NCI-H2196 (cell line): ENCODE results near the gene CAPN2.
"Not testable (repeated sequence)": the region's sequence is repeated elsewhere in the genome, so short reads cannot be mapped to it uniquely, and the experiment has no call there.

Experiments
- DNase-seq: peaks from one replicate; lab custom pipeline; 2025; ENCODE audit not compliant: unreplicated experiment; lab: John Stamatoyannopoulos, UW

Gene CAPN2

DNA sequence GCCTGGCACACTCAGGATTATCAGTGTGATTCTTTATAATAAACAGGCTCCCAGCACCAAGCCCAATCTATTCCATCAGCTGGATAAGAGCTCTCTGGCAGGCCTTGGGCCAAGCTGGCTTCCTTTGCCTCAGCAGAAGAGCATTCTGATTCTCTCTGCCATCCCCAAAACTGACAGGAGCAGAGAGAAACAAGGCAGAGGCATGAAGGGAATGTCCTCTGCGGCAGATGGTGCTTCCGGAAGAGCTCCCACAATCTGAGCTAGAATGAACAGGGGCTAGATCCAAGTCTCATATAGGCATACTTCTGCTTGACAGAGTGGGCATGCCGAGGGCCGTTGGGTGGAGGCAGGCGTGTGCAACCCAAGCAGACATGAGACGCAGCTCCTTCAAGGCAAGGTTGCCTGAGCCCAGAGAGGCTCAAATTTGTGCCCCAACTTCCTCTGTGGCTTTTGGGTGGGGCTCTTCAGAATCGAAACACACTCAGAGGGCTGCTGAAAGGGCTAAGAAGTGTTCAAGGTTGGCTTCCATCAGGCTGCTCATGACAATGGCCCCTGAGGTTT is 4.0 kb downstream of the CAPN2 start:
- DNase-seq, result no peak

DNA sequence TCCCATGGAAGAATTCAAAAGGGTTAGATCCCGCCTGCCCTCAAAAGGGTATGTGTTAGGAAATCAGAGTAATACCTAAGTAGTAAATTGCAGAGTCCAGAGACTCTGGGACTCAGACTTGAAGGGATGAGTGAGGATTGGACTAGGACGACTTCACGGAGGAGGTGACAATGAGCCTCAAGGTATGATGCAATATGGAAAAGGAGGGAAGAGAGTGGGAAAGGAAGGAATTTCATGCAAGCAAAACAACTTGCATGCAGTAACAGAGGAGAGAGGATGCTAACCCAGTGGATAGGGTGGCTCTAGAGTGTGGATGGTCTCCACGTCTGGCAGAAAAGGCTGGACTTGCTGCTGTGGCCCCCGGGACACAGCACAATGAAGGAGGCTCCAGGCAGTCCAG is 4.8 kb downstream of the CAPN2 start:
- no peak for DNase-seq

DNA sequence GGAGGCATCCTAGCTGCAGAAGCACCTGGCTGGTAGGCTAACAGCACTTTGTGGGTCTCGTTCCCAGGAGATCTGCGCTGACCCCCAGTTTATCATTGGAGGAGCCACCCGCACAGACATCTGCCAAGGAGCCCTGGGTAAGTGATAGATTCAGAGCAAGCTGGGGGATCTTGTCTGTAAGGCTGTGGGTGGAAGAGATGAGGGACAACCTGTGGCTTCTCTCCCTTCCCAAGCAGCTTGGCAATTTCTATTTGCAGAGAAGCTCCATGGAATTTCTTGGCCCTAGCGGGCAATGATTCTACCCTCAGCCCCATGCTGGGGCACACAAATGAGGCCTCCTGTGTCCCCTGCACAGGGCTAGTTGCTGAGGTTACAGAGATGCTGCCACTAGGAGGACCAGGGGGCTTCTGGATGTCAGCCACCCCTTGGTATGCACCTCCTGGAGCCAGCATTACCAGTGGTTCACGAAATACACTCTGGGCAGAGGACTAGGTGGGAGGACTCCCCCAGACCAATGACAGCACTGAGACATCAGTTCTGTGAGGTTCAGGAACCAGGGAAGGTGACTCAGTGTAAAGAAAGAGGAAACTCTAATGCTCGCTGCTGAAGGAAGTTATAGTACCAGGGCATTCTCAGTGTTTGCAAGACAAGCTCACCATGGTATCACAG is 5.5 kb downstream of the CAPN2 start:
- DNase-seq, result no peak

DNA sequence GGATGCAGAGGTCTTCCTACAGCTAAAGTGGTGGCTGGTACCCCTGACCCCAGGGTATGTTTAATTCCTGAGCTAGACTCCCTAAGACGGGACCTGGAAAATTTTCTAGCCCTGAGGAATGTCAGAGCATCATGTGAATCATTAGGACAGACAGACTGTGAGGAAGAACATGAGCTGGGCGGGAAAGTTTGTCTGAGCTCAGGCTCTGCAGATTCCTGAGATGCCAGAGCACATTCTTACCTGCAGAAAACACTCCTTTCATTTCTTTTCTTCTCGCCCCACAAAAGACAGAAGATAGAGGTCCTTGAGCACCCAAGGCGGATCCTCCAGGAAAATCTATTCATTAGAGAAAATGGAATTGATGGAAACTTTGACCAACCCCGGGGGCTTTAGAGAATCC is 6.5 kb downstream of the CAPN2 start:
- DNase-seq, result no peak

DNA sequence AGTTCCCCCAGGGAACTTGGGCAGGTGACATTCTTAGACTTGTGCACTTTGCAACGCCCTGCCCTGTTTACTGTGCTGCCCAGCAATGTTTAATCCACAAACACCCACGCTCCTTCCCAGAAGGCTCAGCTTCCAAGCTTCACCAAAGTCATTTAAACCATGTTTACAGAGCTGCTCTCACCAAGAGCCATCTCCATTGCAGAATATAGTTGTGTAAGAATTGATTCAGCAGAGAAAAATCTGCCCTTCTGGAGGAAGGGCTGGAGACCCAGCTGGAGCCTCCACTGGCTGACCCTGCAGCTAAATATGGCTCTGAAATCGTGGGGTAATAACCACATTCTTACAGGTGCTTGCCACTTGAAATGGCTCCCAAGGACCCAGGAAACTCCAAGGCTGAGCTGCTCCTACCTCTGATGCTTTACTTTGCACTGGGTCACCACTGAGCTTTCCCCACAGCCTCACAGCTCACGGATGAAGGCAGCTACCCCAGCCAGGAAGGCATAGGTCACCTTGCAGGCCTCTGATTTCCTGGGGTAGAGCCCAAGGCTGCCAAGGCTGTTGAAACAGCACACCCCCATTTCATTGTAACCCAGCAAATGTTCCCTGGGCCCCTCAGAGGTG is 8.7 kb downstream of the CAPN2 start:
- DNase-seq, result no peak

DNA sequence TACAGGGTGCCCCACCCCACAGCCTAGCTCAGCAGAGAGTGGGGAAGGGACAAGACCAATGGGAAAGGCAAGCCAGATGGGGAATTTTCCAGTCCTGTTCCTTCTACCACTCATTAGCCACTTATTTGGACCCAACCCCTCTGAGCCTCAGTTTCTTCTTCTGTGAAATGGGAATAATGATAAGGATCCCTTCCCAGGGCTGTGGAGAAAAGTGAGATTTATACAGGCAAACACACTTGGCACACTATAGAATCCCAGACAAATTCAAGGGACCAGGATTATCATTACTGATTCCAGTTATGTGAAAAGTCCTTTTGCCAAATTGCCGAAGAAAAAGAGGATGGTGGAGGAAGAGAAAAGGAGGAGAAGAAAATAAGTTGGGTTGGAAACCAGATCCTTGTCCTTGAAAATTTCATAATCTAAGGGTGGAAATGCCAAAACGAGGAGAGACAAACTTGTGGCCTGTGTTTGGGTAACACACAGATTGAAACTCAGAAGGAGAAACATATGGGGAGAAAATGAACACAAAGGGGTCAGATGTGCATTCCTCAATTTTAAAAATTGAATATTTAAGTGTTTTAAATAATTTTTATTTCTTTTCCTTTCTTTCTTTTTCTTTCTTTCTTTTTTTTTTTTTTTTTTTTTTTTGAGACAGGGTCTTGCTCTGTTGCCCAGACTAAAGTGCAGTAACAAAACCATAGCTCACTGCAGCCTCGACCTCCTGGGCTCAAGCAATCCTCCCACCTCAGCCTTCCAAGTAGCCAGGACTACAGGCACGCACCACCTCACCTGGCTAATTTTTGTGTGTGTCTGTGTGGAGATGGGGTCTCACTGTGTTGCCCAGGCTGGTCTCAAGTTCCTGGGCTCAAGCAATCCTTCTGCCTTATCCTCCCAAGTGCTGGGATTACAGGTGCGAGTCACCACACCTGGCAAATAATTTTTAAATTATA is 9.6 kb downstream of the CAPN2 start:
- DNase-seq, result no peak

DNA sequence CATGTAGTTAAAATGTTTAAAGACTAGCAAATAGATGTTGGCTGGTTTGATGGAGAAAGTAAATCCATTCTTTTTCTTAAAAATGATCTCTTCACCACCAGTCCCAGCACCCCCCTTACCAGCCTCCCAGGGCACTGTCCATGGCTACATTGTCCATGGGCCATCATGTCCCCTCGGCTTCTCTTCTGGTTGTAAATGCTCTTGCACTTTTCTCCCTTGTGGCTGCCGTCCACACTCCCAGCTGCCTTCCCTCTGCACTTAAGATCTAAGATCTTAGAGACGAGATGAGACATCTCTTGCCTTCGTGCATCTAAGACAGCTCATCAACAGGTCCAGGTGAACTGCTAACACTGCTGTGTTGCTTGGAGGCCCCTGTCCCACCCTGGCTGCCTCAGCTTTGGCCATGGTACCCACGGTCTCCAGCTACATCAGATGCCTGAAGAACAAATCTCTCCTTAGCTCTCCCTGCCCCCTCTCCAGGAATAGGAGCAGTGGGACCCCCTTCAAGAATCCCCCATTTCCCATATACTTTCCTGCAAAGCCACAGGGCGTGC is 11.1 kb downstream of the CAPN2 start:
- no peak for DNase-seq

DNA sequence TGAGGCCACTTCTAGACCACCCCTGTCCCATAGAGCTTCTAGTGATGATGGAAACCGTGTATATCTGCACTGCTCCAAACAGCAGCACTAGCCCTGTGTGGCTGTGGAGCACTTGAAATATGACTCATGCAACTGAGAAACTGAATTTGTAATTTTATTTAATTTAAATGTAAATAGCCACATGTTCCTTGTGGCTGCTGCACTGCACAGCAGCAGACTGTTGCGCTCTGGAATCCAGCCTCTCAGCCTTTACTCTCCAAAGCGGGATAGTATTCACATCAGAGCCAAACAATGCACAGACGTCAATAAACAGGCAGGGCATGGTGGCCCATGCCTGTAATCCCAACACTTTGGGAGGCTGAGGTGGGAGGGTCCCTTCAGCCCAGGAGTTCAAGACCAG is 12.0 kb downstream of the CAPN2 start:
- DNase-seq, result no peak

DNA sequence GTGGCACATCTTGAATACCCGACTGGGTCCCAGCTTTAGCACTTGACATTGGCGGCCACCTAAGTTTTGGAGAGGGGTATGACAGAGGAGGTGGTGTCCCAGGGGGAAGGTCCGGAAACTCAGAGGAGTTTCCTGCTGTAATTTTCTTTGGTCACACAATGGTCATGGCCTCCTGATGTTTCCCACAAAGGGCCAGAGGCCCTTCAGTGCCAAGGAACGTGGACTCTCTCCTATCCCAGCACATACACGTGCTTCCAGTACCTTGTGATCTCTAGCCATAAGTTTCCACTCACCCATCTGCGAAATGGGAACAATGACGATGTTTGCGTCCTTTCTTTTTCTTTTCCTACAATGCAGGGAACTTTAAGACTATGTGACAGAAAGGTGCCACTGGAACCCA is 13.2 kb downstream of the CAPN2 start:
- no peak for DNase-seq

DNA sequence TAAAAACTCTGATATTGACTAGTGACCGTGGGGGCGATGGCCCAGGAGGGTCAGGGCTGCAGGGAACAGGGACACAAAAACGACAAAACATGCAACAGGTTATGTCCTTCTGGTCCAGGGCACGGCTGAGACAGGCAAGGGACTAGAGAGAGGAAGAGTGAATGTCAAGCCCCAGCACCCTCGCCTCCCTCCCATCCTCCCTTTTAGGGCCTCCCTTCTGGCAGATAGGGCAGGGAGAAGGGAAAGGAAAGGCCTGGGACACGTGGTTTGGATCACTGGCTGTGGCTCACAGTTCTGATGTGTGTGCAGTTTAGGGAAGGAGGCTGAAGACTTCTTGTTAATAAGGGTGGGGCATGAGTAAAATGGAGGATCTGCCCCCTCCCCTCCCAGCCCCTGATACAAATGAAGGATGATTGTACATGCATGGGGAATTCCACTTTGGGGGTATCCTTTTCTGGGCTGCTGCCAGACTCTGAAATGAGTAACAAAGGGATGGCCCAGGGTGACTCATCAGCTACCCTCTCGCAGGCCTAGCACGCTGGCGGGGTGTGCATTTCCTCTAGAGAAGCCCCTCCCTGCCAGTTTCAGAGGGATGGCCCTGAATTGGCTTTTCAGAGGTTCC is 14.2 kb downstream of the CAPN2 start:
- DNase-seq, result peak; percentile 28

DNA sequence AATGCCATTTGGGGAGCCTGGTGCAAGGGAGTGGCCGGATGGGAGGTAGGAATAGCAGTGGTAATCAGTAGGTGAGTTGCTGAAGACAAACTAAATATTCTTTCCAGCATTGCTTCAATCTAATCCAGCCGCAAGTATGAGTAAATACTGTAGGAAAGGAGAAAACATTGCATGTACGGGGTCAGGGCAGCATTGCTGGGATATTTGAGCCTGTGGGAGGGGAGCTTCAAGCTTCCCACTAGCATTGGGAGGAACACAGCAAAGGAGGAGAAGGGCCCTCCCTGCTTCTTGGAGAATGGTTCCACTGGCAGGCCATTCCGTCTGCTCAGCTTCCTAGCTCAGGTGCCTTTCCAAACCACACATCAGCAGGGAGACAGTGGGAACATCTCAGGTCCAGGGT is 15.2 kb downstream of the CAPN2 start:
- DNase-seq, result no peak

DNA sequence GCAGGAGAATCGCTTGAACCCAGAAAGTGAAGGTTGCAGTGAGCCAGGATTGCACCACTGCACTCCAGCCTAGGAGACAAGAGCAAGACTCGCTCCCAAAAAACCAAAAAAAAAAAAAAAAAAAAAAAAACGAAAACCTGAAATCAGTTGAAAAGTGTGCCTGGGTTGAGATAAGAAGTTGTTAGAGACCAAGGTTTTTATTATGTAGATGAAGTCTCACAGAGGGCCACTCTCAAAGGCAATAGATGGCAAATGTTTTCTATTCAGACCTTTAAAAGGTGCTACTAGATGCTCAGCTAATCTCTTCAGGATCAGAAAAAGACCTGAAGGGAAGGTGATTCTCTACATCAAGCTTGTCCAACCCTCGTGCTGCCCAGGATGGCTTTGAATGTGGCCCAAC is 17.6 kb downstream of the CAPN2 start:
- DNase-seq, result no peak

DNA sequence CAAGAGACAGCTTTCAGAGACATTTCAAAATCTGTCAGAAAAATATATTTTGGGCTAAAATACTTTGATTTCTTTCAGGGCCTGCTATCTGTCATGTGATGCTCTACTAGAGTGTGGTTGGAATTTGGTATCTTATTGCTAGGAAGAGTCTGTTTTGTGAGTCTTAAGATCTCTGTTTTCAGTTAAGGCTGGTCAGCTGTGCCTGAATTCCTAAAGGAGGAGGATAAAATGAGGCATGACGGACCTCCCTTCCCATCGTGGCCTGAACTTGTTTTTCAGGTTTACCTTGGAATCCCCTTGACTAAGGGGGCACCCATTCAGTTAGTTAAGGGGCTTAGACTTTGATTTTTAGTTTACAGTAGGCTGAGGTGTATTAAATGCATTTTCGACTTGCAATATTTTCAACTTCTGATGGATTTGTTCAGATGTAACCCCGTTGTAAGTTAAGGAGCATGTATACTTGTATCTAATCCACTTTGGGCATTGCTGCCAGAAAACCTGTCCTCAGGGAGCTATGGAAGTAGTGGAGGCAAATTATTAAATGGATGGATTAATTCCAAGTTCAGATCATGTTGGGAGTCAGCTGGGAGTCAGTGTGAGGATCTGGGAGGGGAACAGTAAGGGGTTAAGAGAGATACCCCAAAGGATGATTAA is 18.3 kb downstream of the CAPN2 start:
- no peak for DNase-seq

DNA sequence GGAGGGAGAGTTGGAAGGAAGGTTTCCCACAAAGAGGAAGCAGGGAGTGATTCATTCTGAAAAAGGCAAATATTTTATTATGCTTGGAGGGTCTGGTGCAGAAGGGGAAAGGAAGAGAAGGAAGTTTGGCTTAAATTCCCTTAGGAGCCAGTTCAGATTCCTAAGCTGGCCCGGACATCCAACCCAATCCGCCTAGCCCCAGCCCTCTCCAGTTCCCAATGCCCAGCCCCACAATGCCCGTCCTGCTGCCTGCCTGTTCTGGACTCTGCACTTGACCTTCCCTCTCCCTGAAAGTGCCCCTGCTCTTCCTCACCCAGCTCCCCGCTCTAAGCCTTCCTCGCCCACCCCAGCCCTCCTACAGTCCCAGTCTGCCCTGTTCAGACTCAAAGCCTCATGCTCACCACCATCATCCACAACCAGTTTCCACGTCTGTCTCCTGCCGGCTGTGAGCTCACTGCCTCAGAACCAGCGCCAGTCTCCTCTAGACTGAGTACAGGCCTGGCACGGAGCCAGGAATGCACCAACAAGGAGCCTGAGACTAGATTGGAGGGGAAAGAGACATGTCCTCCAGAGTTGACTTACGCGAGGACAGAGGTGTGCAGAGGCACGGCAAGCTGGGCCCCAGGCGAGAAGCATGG is 18.9 kb downstream of the CAPN2 start:
- DNase-seq, result peak; percentile 36

DNA sequence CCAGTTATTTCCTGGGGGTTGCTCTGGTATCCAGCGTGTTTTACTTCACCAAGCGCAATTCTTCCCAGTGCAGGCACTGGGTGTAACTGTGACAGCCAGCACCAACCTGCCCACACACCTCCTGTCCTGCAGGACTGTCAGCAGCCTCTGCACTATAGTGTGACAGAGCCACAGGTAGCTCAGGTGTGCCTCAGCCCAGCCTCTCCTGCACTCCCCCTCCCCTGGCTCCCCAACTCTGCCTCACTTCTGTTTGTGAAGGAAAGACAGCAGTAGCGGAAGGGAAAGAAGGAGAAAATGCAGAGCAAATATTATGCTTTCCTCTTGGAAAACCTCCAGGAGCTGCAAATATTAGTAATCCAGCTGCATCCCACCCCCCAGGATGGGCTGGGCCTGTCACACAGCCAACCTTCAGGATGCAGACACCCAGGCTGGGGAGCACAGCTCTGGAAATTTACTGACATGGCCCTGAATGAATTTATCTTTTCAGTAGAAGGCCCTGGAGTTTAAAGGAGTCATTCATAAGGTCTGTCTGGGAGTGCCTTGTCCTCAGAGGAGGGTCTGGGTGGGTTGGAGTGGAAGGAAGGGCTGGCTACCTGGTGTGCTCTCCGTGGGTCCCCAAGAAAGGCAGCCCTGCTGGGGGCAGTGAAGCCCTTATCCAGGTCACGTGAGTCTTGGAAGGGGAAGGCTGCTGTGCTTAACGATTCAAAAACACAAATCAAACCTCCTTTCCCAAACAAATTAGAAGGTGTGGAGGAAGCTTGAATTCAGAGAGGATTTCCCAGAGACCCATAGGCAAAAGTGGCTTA is 20.9 kb downstream of the CAPN2 start:
- peak; percentile 38 for DNase-seq

DNA sequence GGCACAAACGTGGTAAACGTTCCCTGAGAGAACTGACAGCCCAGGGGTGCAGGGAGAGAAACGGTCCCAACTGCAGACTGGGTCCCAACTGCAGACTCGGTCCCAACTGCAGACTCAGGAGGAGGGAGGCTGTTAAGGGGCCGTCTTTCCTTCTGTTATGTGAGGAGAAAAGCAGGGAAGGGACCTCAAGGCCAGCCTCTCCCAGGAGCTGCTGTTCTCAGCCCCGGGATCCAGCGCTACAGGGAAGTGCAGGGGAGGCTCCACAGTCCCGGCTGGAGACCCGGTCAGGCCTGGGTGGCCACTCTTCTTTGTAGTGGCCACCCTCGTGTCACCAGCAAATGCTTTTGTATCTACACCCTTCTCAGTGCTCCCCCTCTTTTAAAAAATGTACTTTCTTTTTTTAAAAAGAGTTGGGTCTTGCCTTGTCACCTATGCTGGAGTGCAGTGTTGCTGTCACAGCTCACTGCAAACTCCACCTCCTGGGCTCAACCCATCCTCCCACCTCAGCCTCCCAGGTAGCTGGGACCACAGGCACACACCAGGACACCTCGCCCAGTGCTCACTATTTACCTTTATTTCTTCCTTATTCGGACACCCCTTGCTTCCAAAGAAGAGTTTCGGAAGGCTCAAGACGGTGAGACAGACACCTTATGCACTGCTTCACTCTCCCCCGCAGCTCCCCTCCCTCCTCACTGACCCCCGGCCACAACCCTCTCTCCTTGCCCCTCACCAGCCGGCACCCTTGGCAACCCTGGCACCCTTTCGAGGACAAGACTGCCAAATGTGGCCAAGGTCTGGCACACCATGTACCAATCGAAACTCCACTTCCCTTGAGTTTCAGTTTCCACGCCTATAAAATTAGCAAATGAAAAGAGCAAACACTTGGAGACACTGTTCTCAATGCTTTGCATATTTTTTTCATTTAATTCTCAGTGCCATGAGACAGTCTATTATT is 21.8 kb downstream of the CAPN2 start:
- DNase-seq, result no peak

DNA sequence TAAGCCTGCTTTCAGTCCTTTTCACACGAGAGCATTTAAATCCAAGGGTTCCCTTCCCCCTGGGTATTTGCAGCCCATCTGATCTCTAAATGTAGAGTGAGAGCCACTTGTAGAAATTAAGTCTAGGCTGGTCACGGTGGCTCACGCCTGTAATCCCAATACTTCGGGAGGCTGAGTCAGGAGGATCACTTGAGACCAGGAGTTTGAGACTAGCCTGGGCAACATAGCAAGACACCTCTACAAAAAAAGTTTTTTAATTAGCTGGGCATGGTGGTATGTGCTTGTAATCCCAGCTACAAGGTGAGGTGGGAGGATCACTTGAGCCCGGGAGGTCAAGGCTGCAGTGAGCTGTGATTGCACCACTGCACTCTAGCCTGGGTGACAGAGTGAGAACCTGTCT is 24.3 kb downstream of the CAPN2 start:
- DNase-seq, result not testable (repeated sequence)

DNA sequence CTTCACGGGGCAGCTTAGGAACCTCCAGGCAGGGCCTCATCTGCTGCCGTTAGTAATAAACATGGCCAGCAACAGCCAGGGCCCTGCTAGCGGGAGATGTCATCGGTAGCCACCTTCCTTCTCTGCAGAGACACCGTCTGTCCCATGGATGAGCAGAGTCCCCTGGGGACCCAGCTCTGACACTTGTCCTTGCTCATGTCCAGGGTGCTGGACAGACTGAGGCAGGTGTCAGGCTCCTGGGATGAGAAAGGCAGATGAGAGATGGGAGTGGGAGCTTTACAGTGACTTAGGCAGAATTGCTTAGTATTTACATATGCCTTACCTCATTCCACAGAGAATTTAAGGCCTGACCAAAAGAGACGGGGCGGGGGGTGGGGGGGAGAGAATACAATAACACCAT is 25.0 kb downstream of the CAPN2 start:
- DNase-seq, result no peak
